ENCODE results near the gene MARF1. TPM values are rescaled to one million over a fixed set of nuclear protein-coding genes. Genes with fewer than 3 reads are reported as not detected.
"Not testable (repeated sequence)": the region's sequence is repeated elsewhere in the genome, so short reads cannot be mapped to it uniquely, and the experiment has no call there.

Gene MARF1
- total RNA-seq, 1 experiment from 2014 or later, result 59.4 TPM

DNA sequence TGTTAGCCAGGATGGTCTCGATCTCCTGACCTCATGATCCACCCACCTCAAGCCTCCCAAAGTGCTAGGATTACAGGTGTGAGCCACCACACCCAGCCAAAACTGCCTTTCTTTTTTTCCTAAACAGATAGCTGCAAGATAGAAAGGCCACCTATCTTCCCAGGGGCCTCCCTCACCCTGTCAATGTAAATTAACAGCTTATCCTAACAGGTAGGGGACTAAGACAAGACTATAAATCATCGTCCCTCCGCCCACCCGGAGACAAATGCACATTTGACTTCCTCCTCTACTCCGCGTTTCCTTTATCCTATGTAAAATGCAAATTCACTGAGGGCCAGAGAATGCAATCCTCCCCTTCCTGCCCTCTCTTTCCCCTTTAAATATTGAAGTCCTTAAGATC is 71.4 kb downstream of the MARF1 start:
- no peak overlapping the region for H3K27ac ChIP-seq (ENCODE audit: low read depth, low read length)
- BruUV-seq (replicated peaks), result no TSS peak

DNA sequence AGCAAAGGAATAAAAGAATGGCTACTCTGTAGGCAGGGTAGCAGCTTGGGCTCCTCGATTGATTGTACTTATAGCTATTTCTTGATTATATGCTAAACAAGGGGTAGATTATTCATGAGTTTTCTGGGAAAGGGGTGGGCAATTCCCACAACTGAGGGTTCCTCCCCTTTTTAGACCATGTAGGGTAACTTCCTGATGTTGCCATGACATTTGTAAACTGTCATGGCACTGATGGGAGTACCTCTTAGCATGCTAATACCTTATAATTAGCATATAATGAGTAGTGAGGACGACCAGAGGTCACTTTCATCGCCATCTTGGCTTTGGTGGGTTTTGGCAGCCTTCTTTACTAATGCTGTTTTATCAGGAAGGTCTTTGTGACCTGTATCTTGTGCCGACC is 72.3 kb downstream of the MARF1 start:
- H3K36me3 ChIP-seq (ENCODE audit: control insufficient read depth in 1 of 2, insufficient read depth in 2 of 2, low read length in 2 of 2); H3K27ac ChIP-seq (ENCODE audit: low read depth, low read length); POLR2A ChIA-PET; RAD21 ChIA-PET (ENCODE audit: low non-redundant PET in 1 of 2, low total read pairs in 2 of 2, uncharacterized antibody in 2 of 2, unreplicated experiment in 2 of 2); H3K4me2 ChIP-seq (ENCODE audit: low read length); DNase-seq (ENCODE audit: low read depth, low spot score); H3K9me3 ChIP-seq (ENCODE audit: control insufficient read depth in 1 of 2, insufficient read depth in 1 of 2, low read depth in 1 of 2, low read length in 2 of 2); CTCF ChIA-PET; ATAC-seq; H3K9ac ChIP-seq (ENCODE audit: low read length); BruUV-seq (replicated peaks); H3K27me3 ChIP-seq (ENCODE audit: insufficient read depth, low read length); H3K9me2 ChIP-seq (ENCODE audit: insufficient read depth); intact Hi-C loops (cut with micrococcal nuclease); H2AFZ ChIP-seq (ENCODE audit: low read depth, low read length, poor library complexity, severe bottlenecking); H3K79me2 ChIP-seq (ENCODE audit: insufficient read depth, low read length); H3K4me3 ChIP-seq (replicated peaks in 1 of 2; ENCODE audit: low read depth in 1 of 2, low read length in 2 of 2); H4K20me1 ChIP-seq (ENCODE audit: insufficient read depth): not testable (repeated sequence)
- peaks cover 2 to 21% of the 10 kb centered on the region in 2 experiments for H3K4me1 ChIP-seq (ENCODE audit: control insufficient read depth in 1 of 2, insufficient read depth in 2 of 2, low read length in 2 of 2)

More for the DNA sequence above, 71.4 kb downstream of the MARF1 start:
- H3K4me3 ChIP-seq (replicated peaks in 1 of 2; ENCODE audit: low read depth in 1 of 2, low read length in 2 of 2), result no peak overlapping the region
- H3K9ac ChIP-seq (ENCODE audit: low read length), result no peak overlapping the region
- H3K4me2 ChIP-seq (ENCODE audit: low read length), result no peak overlapping the region
- TF ChIP-seq SRF (IDR thresholded peaks at IDR 0.05; ENCODE audit: low read depth) (no peak), JUND (IDR thresholded peaks at IDR 0.05) (no peak), SP1 (IDR thresholded peaks at IDR 0.05; ENCODE audit: low read depth) (no peak), FOSL1 (IDR thresholded peaks at IDR 0.05; ENCODE audit: low read depth) (no peak), CEBPB (IDR thresholded peaks at IDR 0.05; ENCODE audit: low read depth) (no peak), CBX3 (IDR thresholded peaks at IDR 0.05; ENCODE audit: low read depth) (no peak), ZFX (IDR thresholded peaks at IDR 0.05) (no peak), ZNF274 (IDR thresholded peaks at IDR 0.05; ENCODE audit: low read depth, low read length) (no peak), TCF7L2 (IDR thresholded peaks at IDR 0.05; ENCODE audit: borderline replicate concordance, extremely low read depth, insufficient read depth, insufficient read length) (no peak), POLR2A (IDR thresholded peaks at IDR 0.05; ENCODE audit: borderline replicate concordance, extremely low read depth, insufficient read depth, insufficient read length) (no peak), EGR1 (IDR thresholded peaks at IDR 0.05; ENCODE audit: low read depth) (no peak), ELF1 (IDR thresholded peaks at IDR 0.05; ENCODE audit: borderline replicate concordance, low read depth) (no peak), POLR2AphosphoS5 (IDR thresholded peaks at IDR 0.05; ENCODE audit: low read depth, low read length) (no peak)
- TF ChIP-seq, protein P1, sequence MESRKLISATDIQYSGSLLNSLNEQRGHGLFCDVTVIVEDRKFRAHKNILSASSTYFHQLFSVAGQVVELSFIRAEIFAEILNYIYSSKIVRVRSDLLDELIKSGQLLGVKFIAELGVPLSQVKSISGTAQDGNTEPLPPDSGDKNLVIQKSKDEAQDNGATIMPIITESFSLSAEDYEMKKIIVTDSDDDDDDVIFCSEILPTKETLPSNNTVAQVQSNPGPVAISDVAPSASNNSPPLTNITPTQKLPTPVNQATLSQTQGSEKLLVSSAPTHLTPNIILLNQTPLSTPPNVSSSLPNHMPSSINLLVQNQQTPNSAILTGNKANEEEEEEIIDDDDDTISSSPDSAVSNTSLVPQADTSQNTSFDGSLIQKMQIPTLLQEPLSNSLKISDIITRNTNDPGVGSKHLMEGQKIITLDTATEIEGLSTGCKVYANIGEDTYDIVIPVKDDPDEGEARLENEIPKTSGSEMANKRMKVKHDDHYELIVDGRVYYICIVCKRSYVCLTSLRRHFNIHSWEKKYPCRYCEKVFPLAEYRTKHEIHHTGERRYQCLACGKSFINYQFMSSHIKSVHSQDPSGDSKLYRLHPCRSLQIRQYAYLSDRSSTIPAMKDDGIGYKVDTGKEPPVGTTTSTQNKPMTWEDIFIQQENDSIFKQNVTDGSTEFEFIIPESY (IDR thresholded peaks at IDR 0.05; ENCODE audit: extremely low read depth, insufficient replicate concordance, low read length), result no peak
- TF ChIP-seq, protein P2, sequence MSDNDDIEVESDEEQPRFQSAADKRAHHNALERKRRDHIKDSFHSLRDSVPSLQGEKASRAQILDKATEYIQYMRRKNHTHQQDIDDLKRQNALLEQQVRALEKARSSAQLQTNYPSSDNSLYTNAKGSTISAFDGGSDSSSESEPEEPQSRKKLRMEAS (IDR thresholded peaks at IDR 0.05), result no peak
- ChIA-PET RAD21 (ENCODE audit: low non-redundant PET in 1 of 2, low total read pairs in 2 of 2, uncharacterized antibody in 2 of 2, unreplicated experiment in 2 of 2) (no interaction called here), CTCF (no interaction called here), POLR2A (interaction anchor here (1.6 kb wide), 2 partner anchors 8 to 19 kb away, joined by 6 to 7 read pairs; no protein-coding TSS in a partner anchor)
- peaks cover 2 to 21% of the 10 kb centered on the region in 2 experiments for H3K4me1 ChIP-seq (ENCODE audit: control insufficient read depth in 1 of 2, insufficient read depth in 2 of 2, low read length in 2 of 2)
- no peaks in the 10 kb centered on the region for H4K20me1 ChIP-seq (ENCODE audit: insufficient read depth)
- no peak overlapping the region for H2AFZ ChIP-seq (ENCODE audit: low read depth, low read length, poor library complexity, severe bottlenecking)
- intact Hi-C loops (cut with micrococcal nuclease), result no loop called here
- no peak for DNase-seq (ENCODE audit: low read depth, low spot score)
- no peaks in the 10 kb centered on the region for H3K79me2 ChIP-seq (ENCODE audit: insufficient read depth, low read length)
- no peak for ATAC-seq
- H3K9me3 ChIP-seq (ENCODE audit: control insufficient read depth in 1 of 2, insufficient read depth in 1 of 2, low read depth in 1 of 2, low read length in 2 of 2), result no peaks in the 10 kb centered on the region
- H3K27me3 ChIP-seq (ENCODE audit: insufficient read depth, low read length), result no peaks in the 10 kb centered on the region
- no peaks in the 10 kb centered on the region for H3K36me3 ChIP-seq (ENCODE audit: control insufficient read depth in 1 of 2, insufficient read depth in 2 of 2, low read length in 2 of 2)
- H3K9me2 ChIP-seq (ENCODE audit: insufficient read depth), result no peaks in the 10 kb centered on the region

All from HCT116 (cell line).